Upper lobe of left lung (tissue), 4 donors: ENCODE measurements around the gene WDR46.

Source experiments
- CTCF ChIP-seq, 6 experiments: fragments of 450-650 bp in 4 of 6; fragments of 200-600 bp in 2 of 6; sonication (generic) in 2 of 6; IDR thresholded peaks; one replicate each; pipeline ENCODE4 v1.5.1; 2016 to 2019; ENCODE audit warnings: antibody characterized with exemption in 6 of 6
- POLR2AphosphoS5 ChIP-seq, 2 donors: sonication (generic); formaldehyde crosslinking; IDR thresholded peaks; one replicate each; pipeline ENCODE4 v1.5.1; 2017; ENCODE audit warnings: antibody characterized with exemption in 2 of 2

- TF ChIP-seq POLR2AphosphoS5 (IDR thresholded peaks at IDR 0.05) (no peak), CTCF (IDR thresholded peaks at IDR 0.05) (no peak)
These were observed 34.5 kb upstream of the WDR46 start for GRCh38 chr6:33323623-33323948.
